ENCODE results near the gene FRS2.

The FRS2 gene

DNA sequence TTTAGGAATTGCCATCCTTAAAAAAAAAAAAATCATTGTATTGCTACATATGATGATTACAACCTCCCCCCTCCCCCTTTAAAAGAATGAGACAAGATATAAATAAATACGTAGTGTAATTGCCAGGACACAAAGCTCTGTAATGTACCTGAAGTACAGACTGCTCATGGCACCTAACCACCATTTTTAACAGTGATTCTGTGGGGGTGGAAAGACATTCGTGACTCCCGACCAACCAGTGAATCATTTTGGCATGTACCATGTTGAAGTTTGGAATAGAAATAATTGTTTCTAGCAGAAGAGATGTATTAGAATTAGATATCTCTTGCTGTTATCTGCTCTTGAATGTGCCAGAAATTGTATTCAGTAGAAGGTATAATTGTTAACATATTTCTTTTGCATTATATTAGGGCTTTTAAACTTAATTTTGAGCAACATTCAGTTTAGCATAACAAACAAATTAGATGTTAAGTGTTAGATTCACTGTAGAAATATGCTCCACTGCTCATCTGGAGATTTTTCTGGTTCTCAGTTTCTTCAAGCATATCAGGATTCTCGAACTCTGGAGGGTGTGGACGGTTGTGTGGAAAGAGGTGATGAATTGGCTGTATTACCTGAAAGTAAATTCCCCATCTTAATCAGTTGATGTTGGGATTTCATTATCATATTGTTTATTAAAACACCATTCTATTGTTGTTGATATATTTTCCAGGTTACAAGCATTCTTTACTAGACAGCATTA is 31.1 kb downstream of the FRS2 start:
- no peak for DNase-seq (ENCODE audit: low spot score)

DNA sequence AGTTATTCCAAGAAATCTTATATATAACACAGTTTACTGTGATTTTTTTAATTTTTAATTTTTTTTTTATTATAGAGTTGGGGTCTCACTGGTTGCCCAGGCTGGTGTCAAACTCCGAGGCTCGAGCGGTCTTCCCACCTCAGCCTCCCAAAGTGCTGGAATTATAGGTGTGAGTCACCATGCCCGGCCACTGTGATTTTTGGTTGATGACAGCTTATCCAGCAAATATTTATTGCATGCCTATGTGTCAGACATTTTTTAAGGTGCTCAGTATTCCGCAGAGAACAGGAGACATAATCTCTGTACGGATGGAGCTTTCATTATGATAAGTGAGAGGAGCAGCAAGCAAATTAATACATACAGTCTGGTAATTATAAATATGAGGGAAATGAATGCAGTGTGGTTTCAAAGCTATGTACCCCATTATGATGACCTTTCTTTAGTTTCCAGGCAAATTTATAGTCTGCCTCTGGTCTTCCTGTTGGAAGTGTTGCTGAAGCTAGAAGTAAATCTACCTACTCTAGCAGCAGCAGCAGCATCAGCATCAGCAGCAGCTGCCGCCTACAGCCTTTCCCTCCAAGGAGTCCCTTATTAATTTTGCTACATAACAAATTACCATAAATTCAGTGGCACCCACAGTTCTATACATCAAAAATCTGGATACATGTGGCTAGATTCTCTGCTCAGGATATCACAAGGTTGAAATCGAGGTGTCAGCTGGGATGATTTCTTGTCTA is 32.3 kb downstream of the FRS2 start:
- DNase-seq (ENCODE audit: low spot score), result no peak
- no peak for TF ChIP-seq CTCF (IDR thresholded peaks at IDR 0.05; ENCODE audit: extremely low read depth, missing control alignments)

More for the DNA sequence above, 31.1 kb downstream of the FRS2 start:
- TF ChIP-seq CTCF (IDR thresholded peaks at IDR 0.05; ENCODE audit: extremely low read depth, missing control alignments), result no peak

GRCh38 chr12:69508091-69508490 is 37.9 kb downstream of the FRS2 start:
- DNase-seq (ENCODE audit: low spot score), result no peak

GRCh38 chr12:69508621-69509020 is 38.4 kb downstream of the FRS2 start:
- TF ChIP-seq CTCF (IDR thresholded peaks at IDR 0.05; ENCODE audit: extremely low read depth, missing control alignments), result no peak
- DNase-seq (ENCODE audit: low spot score), result no peak

More at GRCh38 chr12:69508091-69508490, 37.9 kb downstream of the FRS2 start:
- no peak for TF ChIP-seq CTCF (IDR thresholded peaks at IDR 0.05; ENCODE audit: extremely low read depth, missing control alignments)

- DNase-seq (ENCODE audit: low spot score), result no peak
- no peak for TF ChIP-seq CTCF (IDR thresholded peaks at IDR 0.05; ENCODE audit: extremely low read depth, missing control alignments)
Measured at GRCh38 chr12:69509308-69509736, 39.1 kb downstream of the FRS2 start.

GRCh38 chr12:69509904-69510827 is 40.0 kb downstream of the FRS2 start:
- no peak for TF ChIP-seq CTCF (IDR thresholded peaks at IDR 0.05; ENCODE audit: extremely low read depth, missing control alignments)
- DNase-seq (ENCODE audit: low spot score), result no peak
